K562 (cell line): ENCODE results near the gene THADA. TPM values are rescaled to one million over a fixed set of nuclear protein-coding genes. Genes with fewer than 3 reads are reported as not detected.

Experiments used
- ARID3B ChIP-seq: fragments of 250-450 bp; sonication (Bioruptor Pico); IDR thresholded peaks from 2 replicates; pipeline ENCODE4 v1.4.0; 2020; ENCODE audit warnings: borderline replicate concordance
- CBX8 ChIP-seq: fragments of 200-600 bp; sonication (generic); IDR thresholded peaks from 2 replicates; pipeline ENCODE4 v1.6.1; 2012; ENCODE audit warnings: borderline replicate concordance, mixed run types, low read depth, mild to moderate bottlenecking, moderate library complexity, mixed read lengths, low read length, control low read depth, inconsistent platforms; ENCODE audit not compliant: poor library complexity, severe bottlenecking; ENCODE audit errors: extremely low read depth
- E2F8 ChIP-seq: fragments of 450-650 bp; IDR thresholded peaks from 2 replicates; pipeline ENCODE4 v1.7.1; 2018; ENCODE audit warnings: mild to moderate bottlenecking, low read depth; ENCODE audit not compliant: partially characterized antibody
- FOXJ3 ChIP-seq: sonication (generic); formaldehyde crosslinking; IDR thresholded peaks from 2 replicates; pipeline ENCODE4 v1.4.0; 2020; ENCODE audit warnings: mild to moderate bottlenecking, missing genetic modification reagents
- GATAD2B ChIP-seq: fragments of 450-650 bp; IDR thresholded peaks from 2 replicates; pipeline ENCODE4 v1.6.1; 2017; ENCODE audit warnings: mild to moderate bottlenecking, borderline replicate concordance
- HDGF ChIP-seq: fragments of 450-650 bp; IDR thresholded peaks from 2 replicates; pipeline ENCODE4 v1.6.1; 2016
- KAT7 ChIP-seq: sonication (generic); formaldehyde crosslinking; IDR thresholded peaks from 2 replicates; pipeline ENCODE4 v1.8.0; 2022; ENCODE audit warnings: missing genetic modification reagents, mild to moderate bottlenecking, borderline replicate concordance
- NFATC3 ChIP-seq: fragments of 450-650 bp; IDR thresholded peaks from 2 replicates; pipeline ENCODE4 v1.6.1; 2017; ENCODE audit warnings: mild to moderate bottlenecking
- SIN3B ChIP-seq: fragments of 450-650 bp; IDR thresholded peaks from 2 replicates; pipeline ENCODE4 v1.6.1; 2017; ENCODE audit warnings: low read depth, mild to moderate bottlenecking, moderate library complexity
- ZBTB2 ChIP-seq: fragments of 450-650 bp; IDR thresholded peaks from 2 replicates; pipeline ENCODE4 v1.6.1; 2016; ENCODE audit warnings: antibody characterized with exemption
- ZBTB33 ChIP-seq: sonication (generic); formaldehyde crosslinking; IDR thresholded peaks from 2 replicates; pipeline ENCODE4 v1.8.1; 2023; ENCODE audit warnings: mild to moderate bottlenecking, missing genetic modification reagents
- ZBTB43 ChIP-seq: sonication (generic); formaldehyde crosslinking; IDR thresholded peaks from 2 replicates; pipeline ENCODE4 v1.8.0; 2023; ENCODE audit warnings: mild to moderate bottlenecking, missing genetic modification reagents
- ZBTB8A ChIP-seq: fragments of 450-650 bp; IDR thresholded peaks from 2 replicates; pipeline ENCODE4 v1.6.1; 2018; ENCODE audit warnings: mild to moderate bottlenecking, moderate library complexity; ENCODE audit not compliant: partially characterized antibody
- ZNF740 ChIP-seq, 3 experiments: fragments of 200-800 bp in 1 of 3; sonication (Bioruptor generic) in 1 of 3; sonication (generic) in 1 of 3; formaldehyde crosslinking in 1 of 3; IDR thresholded peaks; 2 replicates each; pipeline versions ENCODE4 v1.6.1 to v1.8.0; 2016 to 2022; ENCODE audit warnings: mild to moderate bottlenecking in 2 of 3, missing compliant biosample characterization in 2 of 3, missing genetic modification characterization in 2 of 3, missing genetic modification reagents in 1 of 3
- polyA plus RNA-seq, 8 experiments: library from polyadenylated mRNA; depleted of rRNA in 4 of 8; stranded (reverse) in 5 of 8; unstranded in 3 of 8; fragments of >200 nt; fragmentation: Nextera tagmentation in 2 of 8; fragmentation: Illumina TruSeq in 1 of 8; extraction: Ambion mirVana in 2 of 8; extraction: Trizol in 1 of 8; gene quantifications; 2 replicates each; pipeline versions ENCODE4 v1.2.1 to v1.2.3, GENCODE V29; 2011 to 2014; ENCODE audit warnings: inconsistent platforms in 1 of 8, missing spikeins in 1 of 8
- total RNA-seq, 7 experiments: library from RNA; depleted of rRNA in 6 of 7; stranded (reverse); fragments of >200 nt in 6 of 7; fragmentation: Illumina TruSeq in 2 of 7; extraction: Trizol in 2 of 7; gene quantifications; 2 replicates each; pipeline versions ENCODE4 v1.2.1 to v1.2.3, GENCODE V29; 2011 to 2021; ENCODE audit warnings: low replicate concordance in 1 of 7

Gene THADA
- total and polyA plus RNA-seq, 9 of the 15 experiments (the other 6 are each of a cell fraction or from before 2014, with no cell fraction given), result 17.8 to 34.7 (median 31.9) TPM

- TF ChIP-seq SIN3B (no peak), ZBTB8A (no peak), E2F8 (no peak), FOXJ3 (CRISPR knock-in tag) (no peak), ZBTB33 (CRISPR knock-in tag) (no peak), ZBTB2 (peak; percentile 78; the same call in 1 of the 2 replicates), ZBTB43 (CRISPR knock-in tag) (no peak), HDGF (no peak), GATAD2B (peak; percentile 88), ARID3B (peak; percentile 68; the same call in 1 of the 2 replicates), CBX8 (no peak), ZNF740 (CRISPR knock-in tag; IDR thresholded peaks at IDR 0.05) (no peak), ZNF740 (tag; IDR thresholded peaks at IDR 0.05) (no peak), NFATC3 (no peak), KAT7 (no peak)
Measured at GRCh38 chr2:43190311-43191052, 405.4 kb downstream of the THADA start (continued).
